ENCODE data around the gene NPAS2. TPM values are rescaled to one million over a fixed set of nuclear protein-coding genes. Genes with fewer than 3 reads are reported as not detected.

Gene NPAS2, protein sequence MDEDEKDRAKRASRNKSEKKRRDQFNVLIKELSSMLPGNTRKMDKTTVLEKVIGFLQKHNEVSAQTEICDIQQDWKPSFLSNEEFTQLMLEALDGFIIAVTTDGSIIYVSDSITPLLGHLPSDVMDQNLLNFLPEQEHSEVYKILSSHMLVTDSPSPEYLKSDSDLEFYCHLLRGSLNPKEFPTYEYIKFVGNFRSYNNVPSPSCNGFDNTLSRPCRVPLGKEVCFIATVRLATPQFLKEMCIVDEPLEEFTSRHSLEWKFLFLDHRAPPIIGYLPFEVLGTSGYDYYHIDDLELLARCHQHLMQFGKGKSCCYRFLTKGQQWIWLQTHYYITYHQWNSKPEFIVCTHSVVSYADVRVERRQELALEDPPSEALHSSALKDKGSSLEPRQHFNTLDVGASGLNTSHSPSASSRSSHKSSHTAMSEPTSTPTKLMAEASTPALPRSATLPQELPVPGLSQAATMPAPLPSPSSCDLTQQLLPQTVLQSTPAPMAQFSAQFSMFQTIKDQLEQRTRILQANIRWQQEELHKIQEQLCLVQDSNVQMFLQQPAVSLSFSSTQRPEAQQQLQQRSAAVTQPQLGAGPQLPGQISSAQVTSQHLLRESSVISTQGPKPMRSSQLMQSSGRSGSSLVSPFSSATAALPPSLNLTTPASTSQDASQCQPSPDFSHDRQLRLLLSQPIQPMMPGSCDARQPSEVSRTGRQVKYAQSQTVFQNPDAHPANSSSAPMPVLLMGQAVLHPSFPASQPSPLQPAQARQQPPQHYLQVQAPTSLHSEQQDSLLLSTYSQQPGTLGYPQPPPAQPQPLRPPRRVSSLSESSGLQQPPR
- total RNA-seq (2014; rRNA removed): 12.4 and 13.0 TPM in 2 replicates
- 16.5 TPM for polyA plus RNA-seq (2012)

DNA sequence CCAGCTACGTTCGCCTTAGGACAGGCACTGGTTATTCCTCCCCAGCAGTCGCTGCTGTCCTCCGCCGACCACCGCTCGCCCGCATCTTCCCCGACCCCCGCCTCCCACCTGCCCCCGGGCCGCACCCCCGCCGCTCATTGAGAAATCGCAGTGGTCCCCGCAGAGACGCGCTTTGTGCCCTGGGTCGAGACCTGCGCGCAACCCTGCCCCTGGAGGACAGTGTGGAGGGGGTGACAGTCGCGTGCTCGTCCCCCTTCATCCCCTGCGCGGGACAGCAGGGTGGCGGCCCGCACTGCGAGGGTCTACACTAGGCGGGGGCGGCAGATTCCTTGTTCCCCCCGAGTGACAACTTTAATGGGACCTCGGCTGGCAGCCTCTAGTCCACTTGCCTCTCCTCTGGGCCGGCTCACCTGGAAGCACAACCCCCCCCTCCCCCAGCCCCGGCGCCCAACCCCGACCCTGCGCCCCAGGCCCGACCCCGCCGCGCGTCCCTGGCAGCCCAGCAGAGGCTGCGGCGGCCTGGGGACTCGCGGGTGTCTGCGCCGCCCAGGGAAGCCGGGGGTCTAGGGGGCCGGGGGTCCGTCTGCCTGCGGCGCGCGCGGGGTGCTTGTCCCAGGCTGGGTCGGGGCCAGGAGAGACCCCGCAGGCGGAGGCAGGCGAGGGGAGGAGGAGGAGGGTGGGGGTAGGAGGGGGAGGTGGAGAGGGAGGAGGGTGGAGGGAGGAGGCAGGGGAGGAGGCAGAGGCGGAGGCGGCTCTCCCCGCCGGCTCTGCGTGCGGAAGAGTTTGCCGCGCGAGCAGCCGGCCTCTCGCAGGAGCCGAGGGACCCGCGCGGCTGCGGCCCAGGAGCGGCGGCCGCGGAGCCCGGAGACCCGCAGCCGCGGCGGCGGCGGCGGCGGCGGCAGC lies at the start of gene NPAS2:
Gene NPAS2 (plus strand): TSS at position 770 of the 903 bp plus-strand sequence. CDS start 84,616 bp downstream, outside the sequence.
- peak; percentile 28 for DNase-seq (ENCODE audit: low read depth)

DNA sequence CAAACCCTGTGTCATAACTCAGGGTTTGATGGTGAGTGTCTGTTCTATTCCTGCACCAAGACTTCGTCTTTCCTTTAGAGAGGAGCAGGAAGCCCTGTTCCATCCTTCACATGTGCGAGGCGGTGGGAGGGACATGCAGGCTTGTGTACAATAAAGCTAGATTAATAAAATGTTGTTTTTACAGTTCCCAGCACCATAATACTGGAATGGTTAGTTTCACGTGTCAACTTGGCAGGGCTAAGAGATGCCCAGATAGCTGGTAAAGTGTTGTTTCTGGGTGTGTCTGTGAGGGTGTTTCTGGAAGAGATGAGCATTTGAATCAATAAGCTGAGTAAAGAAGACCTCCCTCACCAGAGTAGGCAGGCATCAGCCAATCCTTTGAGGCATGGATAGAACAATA lies 48.8 kb upstream of the NPAS2 start:
- no peak for DNase-seq (ENCODE audit: low read depth)

DNA sequence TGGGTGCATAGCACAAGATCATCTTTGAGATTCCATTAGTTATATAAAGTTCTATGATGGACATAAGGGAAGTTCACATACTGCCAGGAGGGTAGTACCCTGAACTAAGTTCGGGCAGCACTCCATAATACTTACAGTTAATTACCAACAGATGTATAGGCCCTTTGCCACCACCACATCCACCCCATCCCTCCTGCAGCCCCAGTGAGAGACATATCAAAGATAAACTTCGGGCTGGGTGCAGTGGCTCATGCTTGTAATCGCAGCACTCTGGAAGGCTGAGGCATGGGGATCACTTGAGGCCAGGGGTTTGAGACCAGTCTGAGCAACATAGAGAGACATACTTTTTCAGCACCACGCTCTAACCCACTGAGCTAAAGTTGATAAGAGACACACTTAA lies 46.4 kb upstream of the NPAS2 start:
- DNase-seq (ENCODE audit: low read depth): no peak

DNA sequence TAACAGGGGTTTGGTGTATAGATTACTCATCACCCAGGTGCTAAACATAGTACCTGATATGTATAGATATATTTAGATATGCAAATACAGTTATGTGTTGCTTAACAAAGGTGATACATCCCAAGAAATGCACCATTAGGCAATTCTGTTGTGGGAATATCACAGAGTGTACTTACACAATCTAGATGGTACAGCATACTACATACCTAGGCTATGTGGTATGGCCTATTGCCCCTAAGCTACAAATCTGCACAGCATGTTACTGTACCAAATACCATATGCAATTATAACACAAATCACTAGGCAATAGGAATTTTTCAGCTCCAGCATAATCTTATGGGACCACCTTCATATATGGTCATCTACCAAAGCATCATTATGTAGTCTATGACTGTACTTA lies 43.5 kb upstream of the NPAS2 start:
- DNase-seq (ENCODE audit: low read depth): no peak

DNA sequence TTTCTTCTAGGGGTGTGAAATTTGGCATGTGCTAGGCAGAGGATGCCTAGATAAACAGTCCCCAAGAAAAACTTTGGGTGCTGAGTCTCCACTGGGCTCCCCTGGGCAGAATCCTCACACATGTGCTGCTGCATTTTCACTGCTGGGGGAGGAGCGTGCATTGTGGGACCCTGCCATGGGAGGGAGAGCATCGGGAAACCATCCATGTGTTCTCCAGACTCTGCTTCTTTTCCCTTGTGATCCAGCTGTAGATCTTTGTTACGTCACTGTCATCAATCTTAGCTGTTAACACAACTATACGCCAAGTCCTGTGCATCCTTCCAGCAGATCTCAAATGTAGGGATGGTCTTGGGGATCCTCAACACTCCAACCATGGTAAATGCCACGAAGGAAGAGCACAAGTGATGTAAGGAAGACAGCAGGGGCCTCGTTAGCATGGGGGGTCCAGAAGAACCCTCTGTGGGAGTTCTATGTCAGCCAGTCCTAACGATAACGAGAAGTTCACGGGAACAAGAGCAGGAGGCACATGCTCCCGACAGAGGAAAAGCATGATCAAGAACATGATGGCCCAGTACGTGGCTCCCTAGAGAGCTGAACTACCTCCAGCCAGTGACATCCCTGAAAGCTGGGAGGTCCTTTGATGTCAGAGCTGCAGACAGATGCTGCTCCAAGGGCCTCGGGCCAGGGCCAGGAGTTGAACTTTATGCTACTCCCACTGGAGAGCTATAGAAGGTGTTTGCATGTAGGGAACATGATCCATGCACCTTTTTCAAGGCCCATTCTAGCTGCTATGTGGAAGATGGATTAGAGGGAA lies 41.1 kb upstream of the NPAS2 start:
- DNase-seq (ENCODE audit: low read depth): no peak

DNA sequence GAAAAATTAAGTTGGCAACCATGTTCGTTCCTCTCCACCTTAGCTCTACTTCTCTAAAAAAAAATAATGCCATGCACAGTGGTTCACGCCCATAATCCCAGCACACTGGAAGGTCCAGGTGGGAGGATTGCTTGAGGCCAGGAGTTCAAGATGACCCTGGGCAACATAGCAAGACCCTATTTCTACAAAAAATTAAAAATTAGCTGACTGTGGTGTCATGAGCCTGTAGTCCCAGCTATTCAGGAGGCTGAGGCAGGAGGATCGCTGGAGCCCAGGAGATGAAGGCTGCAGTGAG lies 40.1 kb upstream of the NPAS2 start:
- no peak for DNase-seq (ENCODE audit: low read depth)

DNA sequence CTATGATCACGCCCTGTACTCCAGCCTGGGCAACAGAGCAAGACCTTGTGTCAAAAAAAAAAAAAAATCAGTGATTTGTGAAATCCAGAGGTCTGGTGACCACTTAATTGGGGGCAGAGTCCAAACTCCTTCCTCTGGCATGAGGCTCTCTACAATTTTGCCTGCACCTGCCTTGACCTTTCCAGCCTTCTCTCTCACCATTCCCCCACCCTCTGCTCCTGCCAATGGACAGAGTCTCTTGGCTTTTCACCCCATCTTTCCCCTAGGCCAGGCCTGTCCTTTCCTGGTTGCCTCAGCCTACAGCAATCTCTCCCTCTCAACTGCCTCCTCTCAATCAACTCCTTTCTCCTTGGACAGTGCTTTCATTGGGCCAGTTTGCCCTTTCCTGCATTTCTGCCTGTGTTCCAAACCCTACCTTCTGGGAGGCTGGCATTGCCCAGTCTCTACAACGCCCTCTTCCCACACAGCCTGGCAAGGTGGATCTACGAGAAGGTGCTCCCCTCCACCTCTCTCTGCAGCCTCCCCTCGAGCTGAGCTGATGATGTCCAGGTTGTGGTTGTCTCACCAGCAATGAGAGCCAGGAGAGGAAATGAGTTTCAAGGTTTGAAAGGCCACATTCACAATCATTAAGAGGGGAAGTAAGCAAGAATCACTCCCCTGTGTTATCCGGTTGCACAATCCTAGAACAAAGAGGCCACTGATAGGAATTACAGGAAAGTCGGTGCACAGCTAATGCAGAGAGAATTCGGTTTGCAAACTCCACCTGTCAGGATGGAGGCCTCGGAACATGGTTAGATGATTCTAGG lies 39.5 kb upstream of the NPAS2 start:
- DNase-seq (ENCODE audit: low read depth): peak; percentile 76

DNA sequence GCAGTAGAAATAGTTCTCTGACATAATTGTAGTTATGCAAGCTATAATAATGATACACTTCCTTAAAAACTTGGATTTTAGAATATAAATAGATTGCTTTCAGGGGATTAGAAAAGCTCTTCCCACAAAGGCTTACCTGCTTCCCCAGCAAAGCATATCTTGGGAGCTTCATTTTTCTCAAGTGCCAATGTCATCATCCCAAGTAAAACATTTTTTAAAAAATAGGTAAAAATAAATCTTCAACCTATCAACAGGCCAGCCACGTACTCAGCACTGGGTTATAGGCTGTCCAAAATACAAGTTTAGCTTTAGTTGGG lies 39.0 kb upstream of the NPAS2 start:
- no peak for DNase-seq (ENCODE audit: low read depth)

DNA sequence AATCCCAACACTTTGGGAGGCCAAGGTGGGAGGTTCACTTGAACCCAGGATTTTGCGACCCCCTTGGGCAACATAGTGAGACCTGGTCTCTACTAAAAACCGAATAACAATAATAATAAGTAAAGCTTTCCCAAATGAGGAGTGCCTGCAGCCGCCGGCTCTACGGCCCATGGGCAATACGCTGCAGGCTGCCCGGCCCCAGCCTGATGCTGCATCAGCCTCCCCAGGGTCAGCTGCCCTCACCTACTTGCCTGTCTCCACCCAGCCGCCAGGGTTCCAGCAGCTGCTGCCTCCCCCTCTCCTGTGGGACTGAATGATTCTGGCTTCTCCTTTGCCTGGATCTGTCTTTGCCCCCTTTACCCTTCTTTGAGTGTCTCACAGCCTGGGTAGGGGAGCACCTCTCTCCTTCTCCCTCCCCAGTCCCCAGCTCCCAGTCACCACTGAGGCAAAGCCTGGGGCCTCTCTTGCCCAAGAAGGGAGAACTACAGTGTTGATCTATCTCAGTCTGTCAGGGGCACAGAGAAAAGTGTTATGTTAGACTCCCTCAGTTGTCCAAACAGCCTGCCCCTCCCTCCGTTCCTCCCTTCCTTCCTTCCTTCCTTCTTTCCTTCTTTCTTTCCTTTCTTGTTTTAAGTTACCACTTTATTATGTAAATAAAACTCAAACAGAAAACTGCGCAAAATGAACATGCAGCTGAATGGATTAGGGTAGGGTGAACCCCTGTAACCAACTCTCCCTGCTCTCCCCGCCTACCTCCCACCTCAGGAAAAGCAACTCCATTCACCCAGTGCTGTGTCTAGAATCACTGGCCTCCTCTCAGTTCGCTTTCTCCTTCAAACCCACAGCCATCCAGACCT lies 38.2 kb upstream of the NPAS2 start:
- no peak for DNase-seq (ENCODE audit: low read depth)

DNA sequence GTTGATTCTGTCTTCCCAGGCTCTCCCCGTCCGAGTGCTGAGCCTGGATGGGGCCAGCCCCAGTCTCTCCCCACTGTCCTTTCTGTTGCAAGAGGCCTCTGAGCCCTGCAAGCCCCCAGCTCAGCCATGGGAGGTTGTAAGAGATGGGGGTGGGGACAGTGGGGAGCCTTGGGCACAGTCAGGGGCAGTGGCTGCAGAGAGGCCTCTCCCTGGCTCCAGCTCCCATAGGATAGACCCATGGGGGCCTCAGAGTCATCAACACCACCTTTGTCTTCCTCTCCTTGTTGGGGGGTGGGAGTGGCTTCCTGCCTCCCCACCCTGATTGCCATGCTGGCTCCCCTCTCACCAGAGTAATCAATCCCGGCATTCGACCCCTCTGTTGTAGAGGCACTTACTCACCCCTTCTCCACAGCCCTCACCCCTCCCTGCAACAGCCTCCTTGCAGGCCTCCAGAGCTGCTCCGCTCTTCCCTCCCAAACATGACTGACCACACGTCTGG lies 37.5 kb upstream of the NPAS2 start:
- no peak for DNase-seq (ENCODE audit: low read depth)

DNA sequence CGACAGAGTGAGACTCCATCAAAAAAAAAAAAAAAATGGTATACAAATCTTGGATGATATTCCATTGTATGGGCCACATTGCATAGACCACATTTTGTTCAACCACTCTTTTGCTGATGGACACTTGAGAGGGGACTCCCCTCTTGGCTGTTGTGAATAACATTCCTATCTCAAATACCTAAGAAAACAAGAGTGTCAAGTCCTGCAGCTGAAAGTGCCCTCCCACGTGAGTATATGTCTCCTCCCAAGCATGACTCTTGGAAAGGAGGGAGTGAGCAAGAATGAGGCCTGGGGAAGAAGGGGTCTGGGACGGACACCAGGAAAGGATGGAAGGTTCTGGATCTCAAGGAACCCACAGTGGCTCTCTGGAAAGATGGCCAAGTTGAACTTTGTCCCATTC lies 36.0 kb upstream of the NPAS2 start:
- no peak for DNase-seq (ENCODE audit: low read depth)

DNA sequence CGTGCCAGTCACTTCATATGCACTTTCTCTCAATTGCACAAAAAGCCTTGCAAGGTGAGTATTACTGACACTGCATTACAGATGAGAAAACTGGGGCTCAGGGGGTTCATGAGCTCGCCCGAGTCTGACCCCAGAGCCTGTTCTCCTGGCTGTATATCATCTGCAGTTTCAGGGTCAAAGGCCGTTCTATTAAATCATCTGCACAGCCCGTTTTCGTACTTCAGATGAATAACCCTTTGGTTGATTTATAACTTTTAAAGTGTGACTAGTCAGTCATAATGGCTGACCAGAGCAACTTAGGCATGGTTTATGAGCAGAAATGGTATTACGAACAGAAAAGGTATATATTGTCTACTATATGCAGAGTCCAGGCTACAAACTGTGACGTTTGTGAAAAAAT lies 35.3 kb upstream of the NPAS2 start:
- no peak for DNase-seq (ENCODE audit: low read depth)

DNA sequence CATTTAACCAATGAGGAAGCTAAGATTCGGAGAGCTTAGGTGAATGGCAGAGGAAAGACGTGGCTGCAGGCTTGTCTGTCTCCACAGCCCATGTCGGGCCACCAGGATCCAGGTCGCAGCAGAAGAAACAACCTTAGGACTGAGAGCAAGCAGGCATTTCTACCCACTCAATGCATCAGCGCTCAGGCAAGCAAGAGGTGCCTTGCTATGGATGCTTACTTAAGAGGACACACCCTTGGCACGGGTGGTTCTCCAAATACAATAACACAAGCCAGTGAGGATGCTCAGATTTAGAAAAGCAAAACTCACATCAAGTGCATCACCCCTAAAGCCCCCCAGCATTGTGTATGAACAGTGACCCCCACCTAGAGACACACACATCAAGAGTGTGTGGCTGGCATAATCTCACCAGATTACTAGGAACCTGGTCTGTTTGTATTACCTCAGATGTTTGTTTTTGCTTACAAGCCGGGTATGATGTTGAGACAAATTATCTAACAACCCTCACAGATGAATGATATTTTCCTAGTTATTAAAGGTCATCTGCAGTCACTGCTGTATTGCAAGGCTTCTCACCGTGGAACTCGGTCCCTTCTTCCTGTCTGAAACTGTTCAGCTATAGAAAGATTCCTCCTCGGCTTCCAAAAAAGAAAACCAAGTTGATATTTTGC lies 34.2 kb upstream of the NPAS2 start:
- DNase-seq (ENCODE audit: low read depth): no peak

DNA sequence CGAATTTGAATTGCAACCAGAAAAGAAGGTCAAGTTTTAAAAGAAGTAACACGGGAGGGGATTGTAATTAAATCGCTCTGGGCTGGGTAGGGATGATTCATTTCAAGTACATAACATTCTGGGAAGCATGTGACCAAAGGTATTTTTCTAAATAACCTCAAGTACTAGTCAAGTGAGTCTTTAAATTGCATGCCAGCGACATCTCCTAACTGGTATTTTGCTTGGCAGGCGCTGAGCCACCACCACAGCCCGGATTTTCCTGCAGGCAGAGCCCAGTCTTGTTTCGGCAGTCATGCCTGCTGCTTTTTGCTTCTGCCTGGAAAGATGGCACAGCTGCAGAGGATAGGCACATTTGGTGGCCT lies 33.7 kb upstream of the NPAS2 start:
- DNase-seq (ENCODE audit: low read depth): peak; percentile 89

DNA sequence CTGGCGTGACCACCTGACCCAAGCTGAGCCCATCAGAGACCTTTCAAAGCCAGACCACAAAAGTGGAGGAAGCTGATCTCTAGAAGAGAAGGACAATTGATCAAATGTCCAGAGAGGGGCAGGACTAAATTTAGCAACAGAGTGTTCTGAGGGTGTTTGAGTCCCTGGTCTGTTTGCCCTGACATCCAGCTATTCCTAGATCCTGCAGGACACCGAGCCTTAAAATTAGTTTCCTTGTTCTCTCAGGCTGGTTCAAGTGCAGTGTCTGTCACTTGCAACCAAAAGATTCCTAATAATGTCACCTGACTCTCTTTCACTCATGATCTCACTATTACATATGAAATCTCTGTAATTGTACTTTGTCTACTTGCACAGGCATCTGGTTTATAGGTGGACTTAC lies 33.0 kb upstream of the NPAS2 start:
- DNase-seq (ENCODE audit: low read depth): no peak

DNA sequence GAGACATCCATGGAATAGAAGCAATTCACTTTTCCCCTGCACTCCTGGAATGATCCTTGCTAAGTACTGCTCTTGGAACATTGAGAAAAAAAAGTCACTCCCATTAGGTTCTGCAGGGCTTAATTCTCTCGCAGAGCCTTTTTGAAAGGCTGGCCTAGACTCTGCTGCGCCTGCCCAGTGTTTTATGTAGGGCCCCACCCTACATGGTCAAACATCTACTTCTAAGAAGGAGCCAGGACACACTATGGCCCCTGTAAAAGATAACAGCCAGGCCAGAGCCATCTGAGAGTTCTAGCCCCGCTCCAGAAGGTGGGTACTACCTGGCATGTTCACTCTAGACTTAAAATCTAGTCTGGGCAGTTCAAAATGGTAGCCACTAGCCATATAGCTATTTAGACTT lies 30.6 kb upstream of the NPAS2 start:
- DNase-seq (ENCODE audit: low read depth): no peak

DNA sequence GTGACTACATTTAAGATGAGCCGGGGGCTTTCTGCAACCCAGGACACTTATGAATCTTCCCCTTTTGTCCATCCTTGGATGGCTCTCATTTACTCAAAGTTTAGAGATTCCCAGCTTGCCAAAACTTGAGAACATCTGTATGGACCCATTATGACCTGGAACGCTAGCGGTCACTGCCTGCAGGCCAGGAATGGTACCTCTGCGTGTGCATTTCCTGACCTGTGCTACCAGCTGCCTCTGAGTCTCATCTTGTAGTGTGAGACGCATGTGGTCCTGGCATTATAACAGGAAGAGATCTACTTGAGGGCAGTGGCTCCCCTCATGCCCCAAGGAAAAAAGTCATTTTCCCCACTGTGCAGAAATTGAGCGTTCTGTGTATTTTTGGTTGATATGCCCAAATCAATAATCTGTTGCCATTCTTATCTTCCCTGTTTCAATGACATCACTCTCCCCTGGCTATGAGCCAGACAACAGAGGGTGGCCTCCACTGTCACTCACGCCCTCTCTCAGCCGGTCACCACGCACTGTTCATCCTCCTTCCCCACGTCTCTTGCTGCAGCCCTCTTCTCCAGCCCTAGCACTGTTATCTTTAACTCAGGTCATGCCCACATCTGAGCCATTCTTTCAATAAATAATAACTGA lies 28.5 kb upstream of the NPAS2 start:
- no peak for DNase-seq (ENCODE audit: low read depth)

DNA sequence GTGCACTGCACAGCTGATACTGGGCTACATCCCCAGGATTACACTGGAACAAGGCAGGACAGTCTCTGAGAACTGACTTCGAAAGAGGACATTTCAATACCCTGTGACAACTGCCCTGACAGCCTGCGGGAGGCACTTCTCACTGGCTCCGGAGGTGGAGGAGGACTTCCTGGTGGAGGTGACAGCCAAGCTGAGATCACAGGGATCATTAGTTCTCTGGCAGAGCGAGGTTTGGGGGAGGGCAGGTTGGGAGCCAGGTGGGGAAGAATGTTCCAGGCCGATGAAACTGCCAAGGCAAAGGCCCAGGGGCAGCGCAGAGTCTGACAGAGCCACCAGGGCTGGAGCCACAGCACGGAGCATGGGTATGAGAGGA lies 28.0 kb upstream of the NPAS2 start:
- DNase-seq (ENCODE audit: low read depth): no peak
